HL-60 (cell line): ENCODE results near the gene ATP2B2.

Experiments used
- DNase-seq, 2 experiments: peaks; one replicate each; pipeline ENCODE4 v3.0.0-alpha.2; 2010 to 2020; ENCODE audit warnings: low read depth in 1 of 2, low spot score in 1 of 2
- H3K27ac ChIP-seq: fragments of 250-450 bp; sonication (Bioruptor Pico); replicated peaks from 2 replicates; pipeline ENCODE4 v1.5.1; 2020; ENCODE audit warnings: mild to moderate bottlenecking, moderate library complexity
- H3K27me3 ChIP-seq: fragments of 250-450 bp; sonication (Bioruptor Pico); 2 replicates; pipeline ENCODE4 v1.5.1; 2021; ENCODE audit warnings: mild to moderate bottlenecking, moderate library complexity; ENCODE audit not compliant: insufficient read depth, poor library complexity, severe bottlenecking
- H3K4me3 ChIP-seq: replicated peaks from 2 replicates; pipeline ENCODE4 v1.5.1; 2011; ENCODE audit warnings: mild to moderate bottlenecking, control low read depth, low read length; ENCODE audit not compliant: insufficient read depth
- GABPA ChIP-seq: IDR thresholded peaks from 2 replicates; pipeline ENCODE4 v1.6.1; 2012; ENCODE audit warnings: low read depth
- POLR2AphosphoS5 ChIP-seq: IDR thresholded peaks from 2 replicates; pipeline ENCODE4 v1.6.1; 2012; ENCODE audit warnings: low read depth
- REST ChIP-seq: IDR thresholded peaks from 2 replicates; pipeline ENCODE4 v1.6.1; 2012; ENCODE audit warnings: low read depth; ENCODE audit not compliant: insufficient replicate concordance
- SPI1 ChIP-seq: IDR thresholded peaks from 2 replicates; pipeline ENCODE4 v1.6.1; 2012; ENCODE audit warnings: low read depth, mild to moderate bottlenecking, borderline replicate concordance
- TF ChIP-seq, protein P1 (sequence below): IDR thresholded peaks from one replicate; pipeline ENCODE4 v1.5.1; 2011; ENCODE audit warnings: low read length, control low read depth, inconsistent platforms; ENCODE audit not compliant: insufficient read depth

ATP2B2 gene

GRCh38 chr3:10376353-10376752, 129.0 kb downstream of the ATP2B2 start:
- Histone ChIP-seq H3K27me3 (no peaks in the 10 kb centered on the region), H3K4me3 (no peak overlapping the region), H3K27ac (no peak overlapping the region)
- TF ChIP-seq REST: no peak
- TF ChIP-seq, protein P1, sequence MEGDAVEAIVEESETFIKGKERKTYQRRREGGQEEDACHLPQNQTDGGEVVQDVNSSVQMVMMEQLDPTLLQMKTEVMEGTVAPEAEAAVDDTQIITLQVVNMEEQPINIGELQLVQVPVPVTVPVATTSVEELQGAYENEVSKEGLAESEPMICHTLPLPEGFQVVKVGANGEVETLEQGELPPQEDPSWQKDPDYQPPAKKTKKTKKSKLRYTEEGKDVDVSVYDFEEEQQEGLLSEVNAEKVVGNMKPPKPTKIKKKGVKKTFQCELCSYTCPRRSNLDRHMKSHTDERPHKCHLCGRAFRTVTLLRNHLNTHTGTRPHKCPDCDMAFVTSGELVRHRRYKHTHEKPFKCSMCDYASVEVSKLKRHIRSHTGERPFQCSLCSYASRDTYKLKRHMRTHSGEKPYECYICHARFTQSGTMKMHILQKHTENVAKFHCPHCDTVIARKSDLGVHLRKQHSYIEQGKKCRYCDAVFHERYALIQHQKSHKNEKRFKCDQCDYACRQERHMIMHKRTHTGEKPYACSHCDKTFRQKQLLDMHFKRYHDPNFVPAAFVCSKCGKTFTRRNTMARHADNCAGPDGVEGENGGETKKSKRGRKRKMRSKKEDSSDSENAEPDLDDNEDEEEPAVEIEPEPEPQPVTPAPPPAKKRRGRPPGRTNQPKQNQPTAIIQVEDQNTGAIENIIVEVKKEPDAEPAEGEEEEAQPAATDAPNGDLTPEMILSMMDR: no peak
- peak; percentile 84 for TF ChIP-seq POLR2AphosphoS5
- TF ChIP-seq GABPA: no peak
- TF ChIP-seq SPI1: peak; percentile 70; the same call in 1 of the 2 replicates
- DNase-seq: peak; percentile 29 to 58

DNA sequence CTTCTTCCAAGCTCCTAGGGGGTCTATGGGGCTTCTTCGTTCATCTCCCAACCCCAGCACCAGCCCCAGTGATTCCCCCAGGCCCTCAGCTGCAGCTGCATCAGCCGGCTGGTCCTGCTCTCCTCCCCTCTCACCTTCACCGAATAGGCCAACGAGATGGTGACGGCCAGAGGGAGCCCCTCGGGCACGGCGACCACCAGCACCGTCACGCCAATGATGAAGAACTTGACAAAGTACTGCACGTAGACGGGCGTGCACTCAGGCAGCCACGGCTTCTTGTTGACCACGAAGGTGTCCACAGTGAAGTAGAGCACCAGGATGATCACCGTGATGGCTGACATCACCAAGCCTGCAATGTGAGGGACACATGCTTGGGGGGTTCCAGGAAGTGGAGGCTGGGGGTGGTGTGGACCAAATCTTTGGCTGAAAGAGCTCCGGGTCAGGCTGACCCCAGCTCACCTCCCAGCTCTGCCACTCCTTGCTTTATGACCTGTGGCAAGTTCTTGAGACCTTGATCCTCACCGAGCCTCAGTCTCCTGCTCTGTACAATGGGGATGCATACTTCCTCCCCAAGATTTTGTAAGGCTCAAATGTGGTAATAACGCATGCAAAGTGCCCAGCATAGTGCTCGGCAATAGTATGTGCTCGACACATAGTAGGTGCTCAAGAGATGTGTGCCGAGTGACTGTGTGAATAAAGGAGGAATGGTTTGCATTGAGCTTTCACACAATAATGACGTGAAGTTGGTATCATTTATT, 129.9 kb downstream of the ATP2B2 start:
- TF ChIP-seq, protein P1: no peak
- TF ChIP-seq POLR2AphosphoS5: no peak
- TF ChIP-seq REST: no peak
- no peak for TF ChIP-seq GABPA
- TF ChIP-seq SPI1: no peak

GRCh38 chr3:10374311-10374710, 131.1 kb downstream of the ATP2B2 start:
- no peak overlapping the region for H3K27ac ChIP-seq
- DNase-seq: no peak

More for the DNA sequence above, 129.9 kb downstream of the ATP2B2 start:
- H3K27me3 ChIP-seq: no peaks in the 10 kb centered on the region
- H3K4me3 ChIP-seq: no peak overlapping the region
- H3K27ac ChIP-seq: no peak overlapping the region
- no peak for DNase-seq

More at GRCh38 chr3:10374311-10374710, 131.1 kb downstream of the ATP2B2 start:
- TF ChIP-seq GABPA (no peak), REST (no peak), POLR2AphosphoS5 (no peak), SPI1 (no peak)
- TF ChIP-seq, protein P1: no peak
- Histone ChIP-seq H3K4me3 (no peak overlapping the region), H3K27me3 (no peaks in the 10 kb centered on the region)
